H9 (cell line): Measurements from ENCODE around the gene ATP2C1. TPM values are rescaled to one million over a fixed set of nuclear protein-coding genes. Genes with fewer than 3 reads are reported as not detected.

Experiments used
- DNase-seq: peaks from one replicate; pipeline ENCODE4 v3.0.0-alpha.2; 2017
- H2AFZ ChIP-seq: one replicate; pipeline ENCODE4 v1.6.1; 2013; ENCODE audit warnings: mild to moderate bottlenecking, low read length, control low read depth, moderate library complexity
- H2AK5ac ChIP-seq: 2 replicates; pipeline ENCODE4 v1.6.1; 2013; ENCODE audit warnings: low read length, control low read depth, mixed read lengths; ENCODE audit not compliant: insufficient read length
- H2BK120ac ChIP-seq: one replicate; pipeline ENCODE4 v1.6.1; 2013; ENCODE audit warnings: low read depth, mild to moderate bottlenecking, low read length, control low read depth, inconsistent platforms; ENCODE audit not compliant: poor library complexity, severe bottlenecking
- H2BK12ac ChIP-seq: 2 replicates; pipeline ENCODE4 v1.6.1; 2013; ENCODE audit warnings: low read length, control low read depth, mixed read lengths, low read depth; ENCODE audit not compliant: insufficient read length
- H2BK15ac ChIP-seq: 2 replicates; pipeline ENCODE4 v1.6.1; 2013; ENCODE audit warnings: low read depth, low read length, control low read depth
- H2BK20ac ChIP-seq: one replicate; pipeline ENCODE4 v1.6.1; 2013; ENCODE audit warnings: low read depth, mild to moderate bottlenecking, low read length, control low read depth, inconsistent platforms; ENCODE audit not compliant: poor library complexity, severe bottlenecking
- H2BK5ac ChIP-seq: 2 replicates; pipeline ENCODE4 v1.6.1; 2013; ENCODE audit warnings: low read length, control low read depth, mixed read lengths; ENCODE audit not compliant: insufficient read length
- H3K14ac ChIP-seq: 2 replicates; pipeline ENCODE4 v1.6.1; 2013; ENCODE audit warnings: low read length, control low read depth; ENCODE audit not compliant: insufficient read depth
- H3K18ac ChIP-seq: 2 replicates; pipeline ENCODE4 v1.6.1; 2013; ENCODE audit warnings: low read depth, mild to moderate bottlenecking, mixed read lengths, low read length, control low read depth; ENCODE audit not compliant: insufficient read length
- H3K23ac ChIP-seq: 2 replicates; pipeline ENCODE4 v1.6.1; 2013; ENCODE audit warnings: low read length, control low read depth, mixed read lengths, low read depth; ENCODE audit not compliant: insufficient read length
- H3K23me2 ChIP-seq: 2 replicates; pipeline ENCODE4 v1.6.1; 2013; ENCODE audit warnings: low read depth, mild to moderate bottlenecking, mixed read lengths, low read length, control low read depth; ENCODE audit not compliant: insufficient read length, poor library complexity, severe bottlenecking
- H3K27ac ChIP-seq: 2 replicates; pipeline ENCODE4 v1.5.1; 2013; ENCODE audit warnings: low read length, control low read depth, mixed read lengths, low read depth; ENCODE audit not compliant: insufficient read length
- H3K27me3 ChIP-seq: 2 replicates; pipeline ENCODE4 v1.6.1; 2013; ENCODE audit warnings: low read length, control low read depth, inconsistent platforms; ENCODE audit not compliant: insufficient read depth
- H3K4ac ChIP-seq: 2 replicates; pipeline ENCODE4 v1.6.1; 2013; ENCODE audit warnings: low read depth, mild to moderate bottlenecking, control low read depth, inconsistent platforms, low read length, moderate library complexity
- H3K4me1 ChIP-seq: 2 replicates; pipeline ENCODE4 v1.6.1; 2013; ENCODE audit warnings: low read length, control low read depth, inconsistent platforms; ENCODE audit not compliant: insufficient read depth
- H3K4me2 ChIP-seq: 2 replicates; pipeline ENCODE4 v1.6.1; 2013; ENCODE audit warnings: low read length, control low read depth, mixed read lengths; ENCODE audit not compliant: insufficient read length, insufficient read depth
- H3K56ac ChIP-seq: 2 replicates; pipeline ENCODE4 v1.6.1; 2013; ENCODE audit warnings: low read depth, mild to moderate bottlenecking, mixed read lengths, low read length, control low read depth; ENCODE audit not compliant: insufficient read length
- H3K79me1 ChIP-seq: 2 replicates; pipeline ENCODE4 v1.6.1; 2013; ENCODE audit warnings: low read depth, mild to moderate bottlenecking, moderate library complexity, low read length, control low read depth, inconsistent platforms; ENCODE audit not compliant: insufficient read depth, poor library complexity, severe bottlenecking
- H3K79me2 ChIP-seq: 2 replicates; pipeline ENCODE4 v1.6.1; 2013; ENCODE audit warnings: low read length, control low read depth, inconsistent platforms; ENCODE audit not compliant: insufficient read depth
- H3K9ac ChIP-seq: 2 replicates; pipeline ENCODE4 v1.6.1; 2013; ENCODE audit warnings: low read length, control low read depth, mixed read lengths; ENCODE audit not compliant: insufficient read length; ENCODE audit errors: extremely low read depth
- H3K9me3 ChIP-seq: one replicate; pipeline ENCODE4 v1.6.1; 2013; ENCODE audit warnings: low read depth, low read length, inconsistent platforms; ENCODE audit not compliant: control insufficient read depth
- H3T11ph ChIP-seq: one replicate; pipeline ENCODE4 v1.6.1; 2013; ENCODE audit warnings: mild to moderate bottlenecking, low read length, control low read depth, inconsistent platforms
- H4K20me1 ChIP-seq: one replicate; pipeline ENCODE4 v1.6.1; 2013; ENCODE audit not compliant: control insufficient read depth, insufficient read length, insufficient read depth
- H4K5ac ChIP-seq: 2 replicates; pipeline ENCODE4 v1.6.1; 2013; ENCODE audit warnings: low read depth, mild to moderate bottlenecking, mixed read lengths, low read length, control low read depth; ENCODE audit not compliant: insufficient read length
- H4K8ac ChIP-seq: replicated peaks from 2 replicates; pipeline ENCODE4 v1.6.1; 2013; ENCODE audit warnings: low read length, control low read depth, mixed read lengths, low read depth; ENCODE audit not compliant: insufficient read length
- H4K91ac ChIP-seq: 2 replicates; pipeline ENCODE4 v1.6.1; 2013; ENCODE audit warnings: low read depth, mild to moderate bottlenecking, moderate library complexity, mixed read lengths, low read length, control low read depth; ENCODE audit not compliant: insufficient read length
- H3K27ac Mint-ChIP-seq, 3 experiments: 2 replicates in 2 of 3; 3 replicates in 1 of 3; pipeline ENCODE4 v1.8.0; 2020 to 2021; ENCODE audit warnings: mixed read lengths in 3 of 3, mild to moderate bottlenecking in 1 of 3, moderate library complexity in 1 of 3
- H3K27me3 Mint-ChIP-seq: 2 replicates; pipeline ENCODE4 v1.8.0; 2021; ENCODE audit warnings: low read depth, mild to moderate bottlenecking, moderate library complexity, mixed read lengths
- H3K36me3 Mint-ChIP-seq, 3 experiments: 2 replicates in 2 of 3; 3 replicates in 1 of 3; pipeline ENCODE4 v1.8.0; 2020 to 2021; ENCODE audit warnings: low read depth in 3 of 3, mixed read lengths in 3 of 3; ENCODE audit not compliant: insufficient read depth in 1 of 3
- H3K4me1 Mint-ChIP-seq, 2 experiments: 2 replicates each; pipeline ENCODE4 v1.8.0; 2020; ENCODE audit warnings: mixed read lengths in 2 of 2
- H3K4me3 Mint-ChIP-seq, 2 experiments: 2 replicates in 1 of 2; 3 replicates in 1 of 2; pipeline ENCODE4 v1.8.0; 2020 to 2021; ENCODE audit warnings: mild to moderate bottlenecking in 2 of 2, mixed read lengths in 2 of 2, moderate library complexity in 1 of 2
- H3K9me3 Mint-ChIP-seq, 2 experiments: 2 replicates in 1 of 2; 3 replicates in 1 of 2; pipeline ENCODE4 v1.8.0; 2020; ENCODE audit warnings: mild to moderate bottlenecking in 2 of 2, mixed read lengths in 2 of 2, moderate library complexity in 1 of 2
- CTCF ChIP-seq: fragments of 200-600 bp; sonication (generic); conservative IDR thresholded peaks from 3 replicates; pipeline ENCODE4 v1.8.0; 2021; ENCODE audit warnings: antibody characterized with exemption, mild to moderate bottlenecking
- WGBS: extraction: QIAGEN DNeasy Blood & Tissue Kit; methylation state at CpG from one replicate; pipeline ENCODE4 v1.1.7; 2013; ENCODE audit warnings: missing lambda C conversion rate, low lambda C conversion rate, mixed read lengths; ENCODE audit not compliant: insufficient read length; ENCODE audit errors: extremely low coverage; 5-methylcytosine and 5-hydroxymethylcytosine counted together
- total RNA-seq: library from RNA; stranded (reverse); gene quantifications from 2 replicates; pipeline ENCODE4 v1.2.1, GENCODE V29; 2021

ATP2C1 gene
- total RNA-seq, 1 experiment from 2014 or later = 65.5 TPM

GRCh38 chr3:130870423-130870822 is 23.5 kb upstream of the ATP2C1 start:
- Histone ChIP-seq H2BK15ac (no peak overlapping the region), H2AK5ac (no peak overlapping the region), H4K5ac (no peak overlapping the region), H3K27ac (no peak overlapping the region), H4K20me1 (no peaks in the 10 kb centered on the region), H3K14ac (no peak overlapping the region), H4K91ac (no peak overlapping the region), H3T11ph (no peak overlapping the region), H3K23me2 (no peaks in the 10 kb centered on the region), H2BK5ac (no peak overlapping the region), H4K8ac (no peak overlapping the region), H3K9ac (no peak overlapping the region), H3K79me2 (no peaks in the 10 kb centered on the region), H3K4me2 (no peak overlapping the region), H3K9me3 (no peaks in the 10 kb centered on the region), H3K23ac (no peak overlapping the region), H2AFZ (no peak overlapping the region), H3K27me3 (no peaks in the 10 kb centered on the region), H3K18ac (no peak overlapping the region), H2BK20ac (no peak overlapping the region), H2BK120ac (no peak overlapping the region), H2BK12ac (no peak overlapping the region), H3K56ac (no peak overlapping the region), H3K4ac (no peak overlapping the region), H3K79me1 (no peaks in the 10 kb centered on the region), H3K4me1 (no peaks in the 10 kb centered on the region)
- Mint-ChIP-seq H3K27me3 (peaks cover 1% of the 10 kb centered on the region; the same call in 1 of the 2 replicates), H3K4me3 (no peak overlapping the region), H3K9me3 (peaks cover 8 to 13% of the 10 kb centered on the region in 2 experiments; a peak in 4 of 5 replicates), H3K4me1 (no peaks in the 10 kb centered on the region), H3K36me3 (peaks cover 2 to 5% (median 5%) of the 10 kb centered on the region in 3 experiments; a peak in 4 of 7 replicates), H3K27ac (no peak overlapping the region)
- WGBS = no CpG with 5 or more reads among the region's 1 CpG
- DNase-seq = no peak
- no peak for TF ChIP-seq CTCF
